Breast epithelium (tissue), 4 donors: ENCODE data around the gene RIGI. TPM values are rescaled to one million over a fixed set of nuclear protein-coding genes. Genes with fewer than 3 reads are reported as not detected.

Experiments
- DNase-seq, 2 donors: peaks; one replicate each; pipeline ENCODE4 v3.0.0-alpha.2; 2019; ENCODE audit warnings: low spot score in 2 of 2
- H3K27ac ChIP-seq, 2 donors: fragments of 200-600 bp; sonication (generic) in 1 of 2; one replicate each; pipeline ENCODE4 v1.5.1; 2016 to 2019; ENCODE audit warnings: mild to moderate bottlenecking in 1 of 2
- H3K27me3 ChIP-seq, 2 donors: fragments of 200-600 bp; sonication (generic) in 1 of 2; one replicate each; pipeline versions ENCODE4 v1.5.1 to v1.6.0; 2017 to 2019; ENCODE audit warnings: control low read depth in 1 of 2, mild to moderate bottlenecking in 1 of 2
- H3K36me3 ChIP-seq: fragments of 200-600 bp; one replicate; pipeline ENCODE4 v1.5.1; 2019
- H3K4me1 ChIP-seq, 2 donors: fragments of 200-600 bp; sonication (generic); one replicate each; pipeline ENCODE4 v1.5.1; 2016 to 2019; ENCODE audit warnings: control low read depth in 1 of 2
- H3K4me3 ChIP-seq, 3 donors: fragments of 200-600 bp; sonication (generic); 1 replicate in 2 of 3; 2 replicates in 1 of 3; pipeline ENCODE4 v1.5.1; 2016 to 2019; ENCODE audit warnings: mild to moderate bottlenecking in 3 of 3, moderate library complexity in 2 of 3
- H3K9me3 ChIP-seq, 2 donors: fragments of 200-600 bp; sonication (generic) in 1 of 2; one replicate each; pipeline ENCODE4 v1.5.1; 2016 to 2019; ENCODE audit warnings: control low read depth in 1 of 2
- CTCF ChIP-seq, 3 donors: fragments of 450-650 bp; IDR thresholded peaks; one replicate each; pipeline ENCODE4 v1.5.1; 2016 to 2017; ENCODE audit warnings: antibody characterized with exemption in 3 of 3, mild to moderate bottlenecking in 3 of 3, moderate library complexity in 3 of 3
- POLR2A ChIP-seq: fragments of 450-650 bp; IDR thresholded peaks from one replicate; pipeline ENCODE4 v1.6.1; 2016; ENCODE audit warnings: antibody characterized with exemption, mild to moderate bottlenecking, moderate library complexity
- POLR2AphosphoS5 ChIP-seq, 3 donors: sonication (generic); formaldehyde crosslinking; IDR thresholded peaks; one replicate each; pipeline ENCODE4 v1.6.1; 2017; ENCODE audit warnings: antibody characterized with exemption in 3 of 3
- intact Hi-C: fragments of 100-400 bp; cut with DNase I; formaldehyde crosslinking; loops from one replicate; pipeline ENCODE4 v1.15.1; 2023; ENCODE audit warnings: low total_unique reads
- total RNA-seq, 3 donors: library from RNA; depleted of rRNA; stranded (reverse); fragments of >200 nt; gene quantifications; one replicate each; pipeline ENCODE4 v1.1.0, GENCODE V29; 2016

RIGI gene
- total RNA-seq, 3 donors from 2014 or later = 6.4 to 16.7 (median 12.5) TPM

- intact Hi-C loops = no loop called here
- H3K4me3 ChIP-seq = no peak overlapping the region
- no peaks in the 10 kb centered on the region for H3K4me1 ChIP-seq
- no peaks in the 10 kb centered on the region for H3K9me3 ChIP-seq
- H3K27me3 ChIP-seq = no peaks in the 10 kb centered on the region
- peaks cover 6% of the 10 kb centered on the region for H3K36me3 ChIP-seq
- TF ChIP-seq POLR2AphosphoS5 (IDR thresholded peaks at IDR 0.05) (no peak), CTCF (IDR thresholded peaks at IDR 0.05) (no peak), POLR2A (no peak)
- DNase-seq = no peak
- no peak overlapping the region for H3K27ac ChIP-seq
Measured at GRCh38 chr9:32487981-32488380, 38.0 kb downstream of the RIGI start.

- TF ChIP-seq POLR2AphosphoS5 (IDR thresholded peaks at IDR 0.05) = no peak
- no peak for TF ChIP-seq CTCF (IDR thresholded peaks at IDR 0.05)
- no peak for TF ChIP-seq POLR2A
- H3K9me3 ChIP-seq = no peaks in the 10 kb centered on the region
- no peak overlapping the region for H3K4me3 ChIP-seq
- no peaks in the 10 kb centered on the region for H3K27me3 ChIP-seq
- H3K27ac ChIP-seq = no peak overlapping the region
- DNase-seq = no peak
- intact Hi-C loops = no loop called here
- peaks cover 6% of the 10 kb centered on the region for H3K36me3 ChIP-seq
- H3K4me1 ChIP-seq = no peaks in the 10 kb centered on the region
Measured at GRCh38 chr9:32486839-32487562, 39.0 kb downstream of the RIGI start.

- Histone ChIP-seq H3K4me1 (no peaks in the 10 kb centered on the region), H3K4me3 (no peak overlapping the region), H3K27ac (no peak overlapping the region), H3K27me3 (no peaks in the 10 kb centered on the region), H3K36me3 (peaks cover 6% of the 10 kb centered on the region), H3K9me3 (no peaks in the 10 kb centered on the region)
- no peak for TF ChIP-seq POLR2A
- no peak for TF ChIP-seq POLR2AphosphoS5 (IDR thresholded peaks at IDR 0.05)
- no peak for TF ChIP-seq CTCF (IDR thresholded peaks at IDR 0.05)
- intact Hi-C loops = no loop called here
- no peak for DNase-seq
Measured at GRCh38 chr9:32483343-32483742, 42.7 kb downstream of the RIGI start.

Other genes starting within 250 kb of the RIGI start
- 100 to 1,000 TPM in 1 of 3 donors, 10 to 100 TPM in 2; 44.2 to 169 (median 47.1) TPM for gene ACO1, start 141.6 kb downstream of the RIGI start, total RNA-seq
- gene SMIM27, start 26.1 kb upstream of the RIGI start, total RNA-seq = 1 to 10 TPM; 5.6 to 8.6 (median 5.6) TPM
- gene TOPORS, start 26.4 kb upstream of the RIGI start, total RNA-seq = 10 to 100 TPM; 20.2 to 35.6 (median 26.5) TPM
- 10 to 100 TPM; 26.2 to 37.4 (median 30.0) TPM for gene NDUFB6, start 47.0 kb upstream of the RIGI start, total RNA-seq
- gene TAF1L, start 109.5 kb upstream of the RIGI start, total RNA-seq = not detected